ENCODE measurements around the gene CA5B.
"Not testable (repeated sequence)": the region's sequence is repeated elsewhere in the genome, so short reads cannot be mapped to it uniquely, and the experiment has no call there.

CA5B gene, protein sequence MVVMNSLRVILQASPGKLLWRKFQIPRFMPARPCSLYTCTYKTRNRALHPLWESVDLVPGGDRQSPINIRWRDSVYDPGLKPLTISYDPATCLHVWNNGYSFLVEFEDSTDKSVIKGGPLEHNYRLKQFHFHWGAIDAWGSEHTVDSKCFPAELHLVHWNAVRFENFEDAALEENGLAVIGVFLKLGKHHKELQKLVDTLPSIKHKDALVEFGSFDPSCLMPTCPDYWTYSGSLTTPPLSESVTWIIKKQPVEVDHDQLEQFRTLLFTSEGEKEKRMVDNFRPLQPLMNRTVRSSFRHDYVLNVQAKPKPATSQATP

DNA sequence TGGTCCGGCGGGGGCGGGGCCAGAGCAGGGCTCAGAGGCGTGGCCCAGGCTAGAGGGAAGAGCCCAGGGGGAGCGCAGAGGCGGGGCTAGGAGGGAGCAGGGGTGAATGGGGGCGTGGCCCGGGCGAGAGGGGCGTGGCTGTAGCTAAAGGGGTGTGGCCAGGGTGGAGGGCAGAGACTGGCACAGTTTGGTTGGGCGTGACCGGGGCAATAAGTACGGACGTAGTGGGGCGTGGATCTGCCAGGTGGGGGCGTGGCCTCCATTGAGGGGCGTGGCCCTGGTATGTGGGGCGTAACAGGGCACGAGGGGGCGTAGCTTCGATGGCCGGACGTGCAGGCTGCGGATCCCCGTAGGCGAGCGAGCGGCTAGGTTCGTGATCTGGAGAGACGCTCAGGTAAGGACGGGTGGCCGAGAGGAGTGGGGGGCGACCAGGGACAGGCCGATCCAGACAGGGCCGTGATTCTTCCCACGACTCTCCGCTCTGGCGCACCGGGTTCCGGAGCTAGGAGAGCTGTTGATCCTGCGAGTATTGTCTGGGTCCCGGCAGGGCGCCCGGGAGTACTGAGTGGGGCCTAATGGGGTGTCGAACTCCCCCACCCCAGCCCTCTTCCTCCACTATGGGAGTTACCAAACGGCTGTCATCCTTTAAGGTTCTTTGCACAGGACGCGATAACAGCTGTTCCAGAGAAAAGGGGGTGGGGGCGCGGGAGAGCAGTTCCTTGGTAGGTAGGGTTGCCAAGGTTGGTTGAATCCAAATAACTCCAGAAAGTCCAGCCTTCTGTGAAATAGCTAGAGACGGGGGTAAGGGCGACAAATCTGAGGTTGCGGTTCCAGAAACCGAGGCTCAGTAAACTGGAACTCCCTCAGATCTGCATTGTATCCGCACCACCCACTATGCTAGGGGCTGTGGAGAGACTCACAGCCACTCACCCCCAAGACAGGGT is at the start of gene CA5B:
TSS of gene CA5B (plus strand) at position 312 of the 944 bp plus-strand sequence. CDS start 11,754 bp downstream, outside the sequence.
- in situ Hi-C loops (cut with MboI; ENCODE audit: low sequenced_read_pairs) = no loop called here

DNA sequence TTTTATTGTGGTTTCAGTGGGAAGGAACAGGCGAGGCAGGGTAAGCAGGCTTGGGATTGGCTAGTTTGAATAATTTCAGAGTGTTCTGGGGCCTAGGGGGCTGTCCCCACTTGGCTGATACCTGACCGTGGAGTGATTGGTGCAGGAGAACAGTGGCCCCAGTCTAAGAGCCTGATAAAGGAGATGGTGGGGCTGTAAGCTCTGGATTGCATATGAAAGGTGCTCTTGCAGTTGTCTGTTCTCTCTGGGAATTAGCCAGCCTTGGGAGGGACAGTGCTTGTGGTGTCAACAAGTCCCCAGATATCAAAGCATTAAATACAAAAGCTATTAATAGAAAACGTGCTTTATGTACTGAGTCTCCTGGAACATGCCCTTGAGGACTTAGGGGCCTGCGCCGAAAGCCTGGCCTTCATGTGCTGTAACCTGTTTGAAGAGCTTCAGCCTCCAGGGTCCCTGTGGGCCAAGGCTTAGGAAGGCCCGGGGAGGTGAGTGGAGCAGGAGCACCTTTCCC is 43.1 kb upstream of the CA5B start:
- in situ Hi-C loops (cut with MboI; ENCODE audit: low sequenced_read_pairs) = no loop called here

DNA sequence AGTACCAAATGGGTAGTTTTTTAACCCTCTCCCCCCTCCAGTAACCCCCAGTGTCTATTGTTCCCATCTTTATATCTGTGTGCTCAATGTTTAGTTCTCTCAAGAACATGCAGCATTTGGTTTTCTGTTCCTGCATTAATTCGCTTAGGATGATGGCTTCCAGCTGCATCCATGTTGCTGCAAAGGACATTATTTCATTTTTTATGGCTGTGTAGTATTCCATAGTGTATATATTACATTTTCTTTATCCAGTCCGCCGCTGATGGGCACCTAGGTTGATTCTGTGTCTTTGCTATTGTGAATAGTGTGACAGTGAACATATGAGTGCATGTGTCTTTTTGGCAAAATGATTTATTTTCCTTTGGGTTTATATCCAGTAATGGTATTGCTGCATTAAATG is 41.6 kb upstream of the CA5B start:
- in situ Hi-C loops (cut with MboI; ENCODE audit: low sequenced_read_pairs) = no loop called here

DNA sequence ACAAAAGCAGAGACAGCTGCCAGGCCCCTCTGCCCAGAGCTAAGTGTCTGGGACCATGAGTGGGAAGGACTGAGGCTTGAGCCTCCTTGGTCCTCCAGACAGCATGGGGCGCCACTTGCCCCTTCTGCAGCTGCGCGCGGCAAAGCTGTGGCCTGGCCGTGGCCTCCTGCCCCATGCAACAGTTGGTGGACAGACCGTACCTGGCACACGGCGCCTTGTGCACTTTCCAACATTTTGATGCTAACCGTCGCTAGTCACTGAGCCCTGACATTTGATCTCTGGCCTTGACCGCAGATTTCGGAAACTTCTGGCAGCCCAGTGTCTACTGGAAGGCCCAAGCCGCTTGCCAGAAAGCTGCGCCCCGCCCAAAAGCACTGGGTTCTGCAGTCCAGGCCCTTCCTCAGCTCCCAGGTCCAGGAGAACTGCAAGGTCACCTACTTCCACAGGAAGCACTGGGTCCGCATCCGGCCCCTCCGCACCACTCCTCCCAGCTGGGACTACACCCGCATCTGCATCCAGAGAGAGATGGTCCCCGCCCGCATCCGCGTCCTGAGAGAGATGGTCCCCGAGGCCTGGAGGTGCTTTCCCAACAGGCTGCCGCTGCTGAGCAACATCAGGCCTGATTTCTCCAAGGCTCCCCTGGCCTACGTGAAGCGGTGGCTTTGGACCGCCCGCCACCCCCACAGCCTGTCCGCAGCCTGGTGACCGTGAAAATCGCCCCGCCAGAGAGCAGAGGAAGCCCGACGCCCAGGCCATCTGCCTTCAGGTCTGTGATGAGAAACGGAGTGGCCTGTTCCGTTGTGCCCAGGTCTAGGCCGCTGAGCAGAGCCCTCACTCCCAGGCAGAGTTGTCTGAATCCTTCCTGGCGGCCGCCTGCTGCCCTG is 35.3 kb upstream of the CA5B start:
- in situ Hi-C loops (cut with MboI; ENCODE audit: low sequenced_read_pairs) = no loop called here

DNA sequence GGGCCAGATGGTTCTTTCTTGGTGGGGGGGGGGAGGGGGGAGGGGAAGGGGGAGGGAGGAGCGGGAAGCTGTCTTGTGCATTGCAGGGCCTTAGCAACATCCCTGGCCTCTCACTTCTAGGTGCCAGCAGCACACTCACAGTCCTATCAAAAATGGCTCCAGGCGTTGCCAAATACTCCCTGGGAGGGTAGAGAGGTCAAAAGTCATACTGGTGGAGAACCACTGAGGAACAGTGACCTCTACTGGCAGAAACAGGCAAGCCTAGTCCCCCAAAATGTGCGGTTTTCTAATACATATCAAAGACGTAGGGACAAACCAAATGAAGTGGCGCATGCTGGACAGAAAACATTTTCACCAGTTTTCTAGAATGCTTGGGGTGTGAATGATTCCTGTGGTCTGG is 34.3 kb upstream of the CA5B start:
- in situ Hi-C loops (cut with MboI; ENCODE audit: low sequenced_read_pairs) = not testable (repeated sequence)

DNA sequence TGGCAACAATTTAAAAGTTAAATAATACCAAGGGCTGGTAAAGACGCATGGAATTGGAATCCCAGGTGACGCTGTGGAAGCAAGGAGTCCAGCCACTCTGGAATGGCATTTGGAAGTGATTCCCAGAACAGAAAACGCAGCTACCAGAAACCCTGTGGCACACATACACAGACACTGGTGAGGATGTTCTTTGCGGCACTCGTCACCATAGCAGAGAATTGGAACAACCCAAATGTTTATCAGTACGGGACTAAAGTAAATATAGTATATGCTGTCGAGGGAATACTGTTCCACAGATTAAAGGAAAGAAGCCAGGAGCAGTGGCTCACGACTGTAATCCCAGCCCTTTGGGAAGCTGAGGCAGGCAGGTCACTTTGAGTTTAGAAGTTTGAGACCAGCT is 33.8 kb upstream of the CA5B start:
- in situ Hi-C loops (cut with MboI; ENCODE audit: low sequenced_read_pairs) = not testable (repeated sequence)

DNA sequence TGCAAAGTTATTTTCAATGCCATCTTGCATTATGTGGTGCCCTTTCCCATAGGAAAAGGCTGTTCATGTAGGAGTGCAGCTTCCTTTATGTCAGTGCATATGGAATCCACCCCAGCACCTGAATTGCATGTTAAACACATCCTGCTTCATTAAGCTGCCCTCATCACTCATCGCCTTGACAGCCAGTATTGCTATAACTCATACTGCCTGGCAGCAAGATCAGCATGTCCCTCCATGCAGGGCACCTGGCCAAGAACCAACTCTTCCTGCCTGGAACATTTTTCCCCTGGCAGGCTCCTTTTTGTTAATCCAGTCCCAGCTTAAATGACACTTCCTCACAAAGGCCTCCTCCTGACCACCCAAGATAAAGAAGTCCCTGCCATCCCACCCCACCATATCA is 23.5 kb upstream of the CA5B start:
- in situ Hi-C loops (cut with MboI; ENCODE audit: low sequenced_read_pairs) = no loop called here

DNA sequence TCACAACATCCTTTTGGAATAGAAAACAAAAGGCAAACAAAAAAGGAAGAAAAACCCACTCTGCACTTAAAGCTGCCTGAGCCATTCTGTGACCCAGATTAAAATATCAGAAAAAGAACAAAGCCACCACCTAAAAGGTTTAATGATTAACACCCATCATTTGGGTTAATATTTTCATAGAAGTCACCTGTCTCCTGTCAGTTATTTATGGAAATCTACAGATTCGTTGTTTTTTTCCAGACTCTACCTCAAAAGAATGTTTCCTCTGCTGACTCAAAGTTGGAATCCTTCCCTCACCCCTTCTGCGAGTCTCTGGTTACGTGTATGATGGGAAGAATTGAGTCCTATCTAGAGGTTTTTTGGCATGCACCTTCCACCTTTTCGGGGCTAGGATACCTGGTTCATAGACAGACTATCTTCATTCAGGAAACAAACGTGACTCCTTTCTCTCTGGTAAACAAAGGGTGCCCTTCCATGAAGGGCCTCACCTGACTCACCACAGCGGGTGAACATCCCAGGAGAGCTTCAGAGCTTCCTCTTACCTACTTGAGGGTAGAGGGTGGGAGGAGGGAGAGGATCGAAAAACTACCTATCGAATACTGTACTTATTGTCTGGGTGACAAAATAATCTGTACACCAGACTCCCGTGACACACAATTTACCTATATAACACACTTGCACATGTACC is 19.6 kb upstream of the CA5B start:
- in situ Hi-C loops (cut with MboI; ENCODE audit: low sequenced_read_pairs) = no loop called here

DNA sequence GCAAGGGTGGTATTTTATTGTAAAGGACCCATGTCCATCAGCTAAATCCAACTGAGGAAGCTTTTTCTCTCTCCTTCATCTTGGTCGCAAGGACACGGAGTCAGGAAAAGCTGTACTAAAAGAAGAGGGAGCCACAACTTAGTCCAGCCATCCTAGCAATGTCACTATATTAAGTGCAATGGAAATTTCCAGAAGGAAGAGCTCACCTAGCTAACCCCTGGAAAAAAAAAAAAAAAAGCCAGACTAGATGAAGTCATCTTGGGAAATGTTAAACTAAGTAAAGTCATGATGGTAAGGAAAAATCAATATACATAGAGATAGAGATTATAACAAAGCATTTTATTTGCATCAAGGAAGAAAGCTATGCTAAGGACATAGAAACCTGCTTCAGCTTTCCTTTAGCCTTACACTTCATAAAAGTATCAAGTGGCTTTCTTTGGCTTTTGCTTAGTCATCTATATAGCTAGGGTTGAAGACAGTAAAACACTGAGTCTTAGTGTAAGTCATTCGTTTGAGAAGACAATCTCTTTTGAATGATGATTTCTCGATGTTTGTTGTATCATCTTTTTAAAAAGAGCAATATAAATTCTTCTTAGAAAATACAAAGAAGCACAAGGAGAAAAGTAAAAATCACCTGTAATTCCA is 18.6 kb upstream of the CA5B start:
- in situ Hi-C loops (cut with MboI; ENCODE audit: low sequenced_read_pairs) = no loop called here

DNA sequence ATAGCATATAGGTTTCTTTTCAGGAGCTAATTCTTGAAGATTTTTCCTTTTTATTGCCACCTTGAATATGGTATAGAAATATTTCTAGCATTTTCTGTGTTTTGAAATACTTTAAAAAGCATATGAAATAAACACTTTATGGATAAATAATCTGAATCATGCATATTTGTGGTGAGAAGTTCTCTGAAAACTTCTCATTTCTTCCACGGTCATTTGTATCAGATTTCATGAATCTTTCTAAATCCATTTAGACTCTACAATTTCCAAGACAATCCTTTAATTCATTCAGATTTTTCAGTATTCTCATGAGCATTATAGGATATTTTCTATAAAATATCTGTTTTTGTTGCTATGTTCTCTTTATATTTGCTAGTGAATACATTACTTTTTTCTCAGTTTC is 16.2 kb upstream of the CA5B start:
- in situ Hi-C loops (cut with MboI; ENCODE audit: low sequenced_read_pairs) = no loop called here

DNA sequence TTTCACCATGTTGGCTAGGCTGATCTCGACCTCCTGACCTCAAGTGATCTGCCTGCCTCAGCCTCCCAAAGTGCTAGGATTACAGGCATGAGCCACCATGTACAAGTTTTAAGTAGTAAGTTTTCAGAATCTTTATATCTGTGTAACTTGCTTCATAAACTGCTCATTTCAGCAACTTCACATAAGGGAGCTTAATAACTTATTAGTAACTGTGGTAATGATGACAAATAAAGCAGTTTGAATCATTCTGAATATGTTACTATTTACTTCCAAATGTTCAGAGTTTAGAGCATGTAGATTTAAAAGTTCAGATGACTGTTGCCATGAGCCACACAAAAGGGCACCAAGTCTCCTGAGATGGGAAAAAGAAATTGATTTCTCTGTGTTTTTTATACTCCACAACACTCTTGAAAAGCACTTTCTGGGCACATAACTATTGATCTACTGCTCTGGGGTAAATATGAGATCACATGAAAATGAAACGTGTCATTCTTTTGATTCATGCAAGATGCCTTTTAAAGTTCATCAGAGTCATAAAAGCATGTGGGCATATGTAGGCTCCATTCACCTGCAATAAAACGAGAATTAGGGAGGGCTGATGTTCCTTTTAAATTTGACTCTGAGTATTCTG is 14.1 kb upstream of the CA5B start:
- in situ Hi-C loops (cut with MboI; ENCODE audit: low sequenced_read_pairs) = no loop called here

DNA sequence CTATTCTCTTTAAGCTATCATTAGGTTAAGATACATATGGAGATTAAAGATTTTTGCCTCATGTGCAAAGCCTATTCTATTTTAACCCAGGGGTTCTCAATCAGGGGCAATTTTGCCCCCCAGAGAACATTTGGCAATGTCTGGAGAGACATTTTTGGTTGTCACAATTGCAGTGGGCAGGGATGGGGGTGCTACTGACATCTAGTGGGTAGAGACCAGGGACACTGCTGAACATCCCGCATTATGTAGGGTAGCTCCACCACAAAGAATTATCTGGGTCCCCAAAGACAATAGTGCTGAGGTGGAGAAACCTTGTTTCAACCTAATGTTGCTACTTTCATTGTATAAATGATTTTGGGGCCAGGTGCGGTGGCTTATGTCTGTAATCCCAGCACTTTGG is 13.2 kb upstream of the CA5B start:
- in situ Hi-C loops (cut with MboI; ENCODE audit: low sequenced_read_pairs) = no loop called here

DNA sequence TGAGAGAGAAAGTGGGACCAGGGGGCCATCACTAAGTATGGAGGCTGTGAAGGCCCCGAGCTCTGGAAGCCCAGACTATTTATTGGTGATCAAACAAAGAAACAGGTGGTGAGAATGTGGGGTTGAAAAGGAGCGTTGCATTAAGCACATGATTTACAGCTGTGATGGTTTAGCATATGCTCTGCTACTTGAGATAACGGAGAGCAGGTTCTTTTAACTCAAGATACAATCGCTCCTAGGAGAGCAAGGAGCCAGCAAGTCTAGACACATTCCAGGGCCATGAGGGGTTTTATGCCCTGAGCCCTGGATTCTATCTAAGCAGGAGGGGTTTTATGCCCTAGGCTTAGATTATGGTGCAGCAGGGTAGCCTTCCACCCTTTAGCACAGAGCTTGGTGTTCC is 6.7 kb upstream of the CA5B start:
- in situ Hi-C loops (cut with MboI; ENCODE audit: low sequenced_read_pairs) = not testable (repeated sequence)

DNA sequence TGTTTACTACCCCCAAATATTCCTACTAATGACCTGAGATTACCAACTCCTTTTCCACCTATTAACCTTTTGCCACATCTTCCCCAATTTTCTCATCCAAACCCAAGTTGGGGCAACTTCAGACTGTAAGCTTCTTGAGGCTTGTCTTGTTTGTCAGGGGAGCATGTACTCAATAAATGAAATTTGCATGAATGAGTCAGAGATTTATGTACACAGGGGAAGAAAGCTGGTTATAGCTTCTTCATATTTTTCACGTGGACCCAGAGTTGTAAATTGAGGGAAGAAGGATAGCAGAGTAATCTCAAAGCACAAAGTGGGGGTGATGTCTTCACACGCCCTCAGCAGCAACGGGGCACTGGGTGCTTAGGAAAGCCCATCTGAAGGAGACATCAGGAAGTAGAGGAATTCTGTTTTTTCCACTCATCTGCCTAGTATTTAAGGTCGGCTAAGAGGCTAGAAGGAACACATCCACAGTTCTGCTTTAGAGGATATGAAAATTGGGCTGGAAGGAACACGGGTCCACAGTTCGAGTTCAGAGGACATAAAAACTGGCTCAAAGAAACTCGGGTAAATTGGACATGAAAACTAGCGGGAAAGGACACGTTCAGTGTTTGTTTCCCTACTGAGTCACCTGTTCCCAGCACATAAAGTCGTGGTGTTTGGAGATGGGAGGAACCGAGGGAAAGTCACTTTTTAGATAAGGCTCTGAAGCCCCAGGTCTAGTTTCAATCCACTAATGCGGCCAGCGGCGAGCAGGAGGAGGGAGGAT is 696 bp upstream of the CA5B start:
- in situ Hi-C loops (cut with MboI; ENCODE audit: low sequenced_read_pairs) = no loop called here

DNA sequence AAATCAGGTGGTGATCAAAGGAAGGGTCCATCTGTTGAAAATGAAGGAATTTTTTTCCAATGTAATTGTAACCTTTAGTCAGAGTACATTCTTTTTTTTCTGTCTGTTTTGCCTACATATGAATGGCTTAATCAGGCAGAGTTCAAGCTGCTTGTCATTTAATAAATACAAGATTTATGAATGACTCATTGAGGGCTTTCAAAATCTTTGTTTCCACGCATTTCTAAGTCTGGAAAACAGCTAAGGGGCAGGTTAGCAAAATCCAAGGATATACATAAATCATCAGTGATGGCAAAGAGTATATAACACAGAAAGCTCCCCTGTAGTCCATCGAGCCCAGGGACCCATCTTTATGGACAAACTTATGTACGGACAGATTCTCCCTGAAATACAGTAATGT is 1.8 kb downstream of the CA5B start:
- in situ Hi-C loops (cut with MboI; ENCODE audit: low sequenced_read_pairs) = no loop called here

DNA sequence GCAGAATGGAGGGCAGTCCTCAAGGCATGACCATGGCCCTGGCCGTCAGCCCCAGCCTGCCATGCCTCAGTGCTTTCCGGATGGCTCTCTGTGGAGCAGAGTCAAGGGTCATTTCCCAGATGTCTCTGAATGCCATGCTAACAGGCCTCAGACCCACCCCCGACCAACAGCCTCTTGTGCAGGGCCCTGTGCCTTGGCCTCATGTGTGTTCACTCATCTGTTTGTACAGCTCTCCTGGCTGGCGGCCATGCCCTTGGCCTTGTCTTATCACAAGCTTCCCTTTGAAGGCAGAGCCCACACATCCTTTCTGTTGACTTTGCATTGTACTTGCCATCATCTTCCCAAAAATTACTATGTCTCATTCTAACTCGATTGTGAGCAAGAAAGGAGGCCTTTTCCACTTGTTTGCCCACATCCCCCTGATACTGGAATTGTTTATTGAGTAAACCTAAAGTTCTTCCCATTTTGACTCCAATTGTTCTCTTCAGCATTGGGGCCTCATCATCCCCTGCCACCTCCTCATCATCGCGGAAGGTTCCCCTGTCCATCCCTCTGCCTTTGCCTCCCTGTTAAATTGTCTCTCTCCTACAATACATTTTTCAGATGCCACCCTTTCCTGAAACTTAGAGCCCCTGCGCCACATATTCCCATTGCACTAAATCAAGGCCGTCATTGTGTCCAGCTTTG is 6.3 kb downstream of the CA5B start:
- in situ Hi-C loops (cut with MboI; ENCODE audit: low sequenced_read_pairs) = no loop called here

DNA sequence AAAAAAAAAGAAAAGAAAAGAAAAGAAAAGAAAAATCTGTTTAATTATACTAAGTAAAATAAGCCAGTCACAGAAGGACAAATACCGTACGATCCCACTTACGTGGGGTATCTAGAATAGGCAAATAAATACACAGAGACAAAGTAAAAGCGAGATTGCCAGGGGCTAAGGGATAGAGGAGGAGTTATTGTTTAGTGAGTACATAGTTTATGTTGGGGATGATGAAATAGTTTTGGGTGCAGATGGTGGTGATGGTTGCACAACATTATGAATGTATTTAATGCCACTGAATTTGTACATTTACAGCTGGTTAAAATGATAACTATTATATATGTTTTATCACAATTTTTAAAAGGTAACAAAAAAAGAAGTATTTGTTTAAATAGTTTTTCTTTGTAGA is 7.1 kb downstream of the CA5B start:
- in situ Hi-C loops (cut with MboI; ENCODE audit: low sequenced_read_pairs) = no loop called here

DNA sequence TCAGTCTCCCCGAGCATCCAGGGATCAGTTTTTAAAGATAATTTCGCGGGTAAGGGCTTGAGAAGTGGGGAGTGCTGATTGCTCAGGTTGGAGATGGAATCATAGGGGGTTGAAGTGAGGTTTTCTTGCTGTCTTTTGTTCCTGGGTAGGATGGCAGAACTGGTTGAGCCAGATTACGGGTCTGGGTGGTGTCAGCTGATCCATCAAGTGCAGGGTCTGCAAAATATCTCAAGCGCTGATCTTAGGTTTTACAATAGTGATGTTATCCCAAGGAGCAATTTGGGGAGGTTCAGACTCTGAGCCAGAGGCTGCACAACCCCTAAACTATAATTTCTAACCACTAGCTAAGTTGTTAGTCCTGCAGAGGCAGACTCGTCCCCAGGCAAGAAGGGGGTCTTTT is 8.6 kb downstream of the CA5B start:
- in situ Hi-C loops (cut with MboI; ENCODE audit: low sequenced_read_pairs) = not testable (repeated sequence)

Data from HL-60/S4 treated with phorbol 12-myristate 13-acetate at 8.2 ng/mL for 4 days and 3 days (cell line).